H7 (cell line): Measurements from ENCODE around the gene PATZ1. TPM values are rescaled to one million over a fixed set of nuclear protein-coding genes. Genes with fewer than 3 reads are reported as not detected.

ENCODE experiments used
- total RNA-seq: library from RNA; depleted of rRNA; stranded (reverse); fragments of >200 nt; shearing (Covaris generic); gene quantifications from 2 replicates; pipeline ENCODE4 v1.2.3, GENCODE V29; 2014; rRNA removed

The PATZ1 gene
- total RNA-seq, 1 experiment from 2014 or later = 43.0 TPM

Other genes with a start within 250 kb of the PATZ1 start
- 14.6 and 22.4 TPM in 2 replicates for gene SELENOM, start 238.8 kb downstream of the PATZ1 start, total RNA-seq
- 10.6 and 11.9 TPM in 2 replicates for gene INPP5J, start 223.4 kb downstream of the PATZ1 start, total RNA-seq
- gene PLA2G3, start 205.8 kb downstream of the PATZ1 start, total RNA-seq = 13.6 and 19.3 TPM in 2 replicates
- gene RNF185, start 186.2 kb downstream of the PATZ1 start, total RNA-seq = 23.1 and 24.2 TPM in 2 replicates
- gene LIMK2, start 134.0 kb downstream of the PATZ1 start, total RNA-seq = 22.4 and 24.2 TPM in 2 replicates
- gene PIK3IP1, start 53.9 kb downstream of the PATZ1 start, total RNA-seq = 0.76 and 3.9 TPM in 2 replicates
- gene DRG1, start 53.3 kb upstream of the PATZ1 start, total RNA-seq = 75.9 and 99.9 TPM in 2 replicates
- 9.5 and 13.2 TPM in 2 replicates for gene EIF4ENIF1, start 143.5 kb upstream of the PATZ1 start, total RNA-seq
- 8.5 and 18.2 TPM in 2 replicates for gene SFI1, start 150.2 kb upstream of the PATZ1 start, total RNA-seq